Measurements from ENCODE around the gene GPC4. TPM values are rescaled to one million over a fixed set of nuclear protein-coding genes. Genes with fewer than 3 reads are reported as not detected.

GPC4 gene
- total RNA-seq (ENCODE audit: unreplicated experiment): 32.8 TPM
- long read RNA-seq, full-length matches to known transcripts: 6 of 6 reads
- long read RNA-seq, partial matches to known transcripts: 0 of 6 reads
- long read RNA-seq, other reads (novel, unspliced or antisense): 0 of 6 reads

GRCh38 chrX:133415276-133416105 is at the start of gene GPC4:
Gene GPC4 (minus strand): TSS chrX:133415489. CDS start chrX:133414965, 524 bp downstream.
- Mint-ChIP-seq H3K36me3 (ENCODE audit: unreplicated experiment) (no peaks in the 10 kb centered on the region), H3K4me1 (ENCODE audit: low read depth, unreplicated experiment) (peaks cover 9% of the 10 kb centered on the region), H3K4me3 (ENCODE audit: unreplicated experiment) (peak within 1 kb of the TSS; percentile 85), H3K27me3 (ENCODE audit: unreplicated experiment) (peaks cover 4% of the 10 kb centered on the region), H3K9me3 (ENCODE audit: unreplicated experiment) (peaks cover 2% of the 10 kb centered on the region), H3K27ac (ENCODE audit: unreplicated experiment) (peak within 1 kb of the TSS; percentile 38)
- DNase-seq: peak; percentile 69
- no peak for TF ChIP-seq CTCF (IDR thresholded peaks at IDR 0.05; ENCODE audit: partially characterized antibody, unreplicated experiment)

DNA sequence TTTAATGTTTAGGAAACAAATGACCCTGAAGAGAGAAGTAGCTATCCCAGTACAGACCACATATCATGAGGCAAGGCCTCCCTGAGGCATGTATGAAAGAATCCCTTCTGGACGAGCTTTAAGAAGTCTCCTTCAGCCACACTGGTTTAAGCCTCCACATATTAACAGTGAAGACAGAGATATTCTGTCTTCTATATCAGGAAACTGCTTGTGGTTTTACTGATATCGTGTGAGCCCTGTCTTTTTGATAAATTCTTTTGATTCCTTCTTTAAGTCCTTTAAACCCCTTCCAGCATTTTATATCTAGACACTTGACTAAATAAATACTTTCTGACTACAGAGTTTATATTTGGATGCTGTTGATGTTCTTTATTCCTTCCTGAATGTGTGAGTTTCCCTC is 45.9 kb upstream of the GPC4 start:
- Mint-ChIP-seq H3K9me3 (ENCODE audit: unreplicated experiment) (peaks cover 2% of the 10 kb centered on the region), H3K36me3 (ENCODE audit: unreplicated experiment) (no peaks in the 10 kb centered on the region), H3K27me3 (ENCODE audit: unreplicated experiment) (no peaks in the 10 kb centered on the region), H3K4me1 (ENCODE audit: low read depth, unreplicated experiment) (no peaks in the 10 kb centered on the region), H3K27ac (ENCODE audit: unreplicated experiment) (no peak overlapping the region), H3K4me3 (ENCODE audit: unreplicated experiment) (no peak overlapping the region)
- no peak for DNase-seq
- TF ChIP-seq CTCF (IDR thresholded peaks at IDR 0.05; ENCODE audit: partially characterized antibody, unreplicated experiment): no peak

GRCh38 chrX:133454924-133455323 is 39.6 kb upstream of the GPC4 start:
- no peaks in the 10 kb centered on the region for H3K9me3 Mint-ChIP-seq (ENCODE audit: unreplicated experiment)
- TF ChIP-seq CTCF (IDR thresholded peaks at IDR 0.05; ENCODE audit: partially characterized antibody, unreplicated experiment): no peak
- H3K4me1 Mint-ChIP-seq (ENCODE audit: low read depth, unreplicated experiment): no peaks in the 10 kb centered on the region
- no peak overlapping the region for H3K4me3 Mint-ChIP-seq (ENCODE audit: unreplicated experiment)
- H3K36me3 Mint-ChIP-seq (ENCODE audit: unreplicated experiment): no peaks in the 10 kb centered on the region
- no peak for DNase-seq
- H3K27me3 Mint-ChIP-seq (ENCODE audit: unreplicated experiment): no peaks in the 10 kb centered on the region
- no peak overlapping the region for H3K27ac Mint-ChIP-seq (ENCODE audit: unreplicated experiment)

GRCh38 chrX:133454491-133454914 is 39.2 kb upstream of the GPC4 start:
- Mint-ChIP-seq H3K27me3 (ENCODE audit: unreplicated experiment) (no peaks in the 10 kb centered on the region), H3K27ac (ENCODE audit: unreplicated experiment) (no peak overlapping the region), H3K9me3 (ENCODE audit: unreplicated experiment) (no peaks in the 10 kb centered on the region), H3K4me1 (ENCODE audit: low read depth, unreplicated experiment) (no peaks in the 10 kb centered on the region), H3K4me3 (ENCODE audit: unreplicated experiment) (no peak overlapping the region), H3K36me3 (ENCODE audit: unreplicated experiment) (no peaks in the 10 kb centered on the region)
- no peak for TF ChIP-seq CTCF (IDR thresholded peaks at IDR 0.05; ENCODE audit: partially characterized antibody, unreplicated experiment)
- no peak for DNase-seq

DNA sequence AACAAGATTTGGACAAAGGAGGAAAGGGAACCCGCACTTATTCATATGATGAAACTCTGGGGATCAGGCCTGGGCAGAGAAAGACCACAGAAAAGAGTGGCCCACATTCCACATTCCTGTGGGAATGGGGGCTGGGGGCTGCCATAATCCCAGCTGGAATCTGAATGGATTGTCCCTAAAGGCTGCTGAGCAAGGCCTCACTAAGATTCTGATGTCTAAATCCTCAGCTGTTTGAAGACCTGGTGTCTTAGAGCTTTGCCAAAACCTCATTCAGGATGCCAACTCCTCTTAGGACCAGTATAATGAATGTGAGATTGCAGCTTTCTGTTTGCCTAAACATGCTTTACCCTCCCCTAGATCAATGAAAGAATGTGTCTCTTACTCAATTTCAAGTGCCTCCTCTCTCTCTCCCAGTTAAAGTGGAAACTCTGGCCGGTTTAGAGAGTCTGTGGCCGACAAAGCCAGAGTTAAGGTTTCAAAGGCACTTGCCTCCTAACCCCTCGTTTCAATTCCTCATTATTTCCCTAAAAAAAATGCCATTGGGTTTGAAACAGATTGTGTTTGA is 33.3 kb upstream of the GPC4 start:
- H3K4me3 Mint-ChIP-seq (ENCODE audit: unreplicated experiment): no peak overlapping the region
- H3K27ac Mint-ChIP-seq (ENCODE audit: unreplicated experiment): no peak overlapping the region
- no peak for TF ChIP-seq CTCF (IDR thresholded peaks at IDR 0.05; ENCODE audit: partially characterized antibody, unreplicated experiment)
- H3K4me1 Mint-ChIP-seq (ENCODE audit: low read depth, unreplicated experiment): peaks cover 3% of the 10 kb centered on the region
- DNase-seq: no peak
- H3K27me3 Mint-ChIP-seq (ENCODE audit: unreplicated experiment): no peaks in the 10 kb centered on the region
- H3K36me3 Mint-ChIP-seq (ENCODE audit: unreplicated experiment): no peaks in the 10 kb centered on the region
- H3K9me3 Mint-ChIP-seq (ENCODE audit: unreplicated experiment): no peaks in the 10 kb centered on the region
